H9 (cell line): ENCODE data around the gene KAZN. TPM values are rescaled to one million over a fixed set of nuclear protein-coding genes. Genes with fewer than 3 reads are reported as not detected.

Experiments
- DNase-seq: peaks from one replicate; pipeline ENCODE4 v3.0.0-alpha.2; 2017
- H2AFZ ChIP-seq: one replicate; pipeline ENCODE4 v1.6.1; 2013; ENCODE audit warnings: mild to moderate bottlenecking, low read length, control low read depth, moderate library complexity
- H2AK5ac ChIP-seq: 2 replicates; pipeline ENCODE4 v1.6.1; 2013; ENCODE audit warnings: low read length, control low read depth, mixed read lengths; ENCODE audit not compliant: insufficient read length
- H2BK120ac ChIP-seq: one replicate; pipeline ENCODE4 v1.6.1; 2013; ENCODE audit warnings: low read depth, mild to moderate bottlenecking, low read length, control low read depth, inconsistent platforms; ENCODE audit not compliant: poor library complexity, severe bottlenecking
- H2BK12ac ChIP-seq: 2 replicates; pipeline ENCODE4 v1.6.1; 2013; ENCODE audit warnings: low read length, control low read depth, mixed read lengths, low read depth; ENCODE audit not compliant: insufficient read length
- H2BK15ac ChIP-seq: 2 replicates; pipeline ENCODE4 v1.6.1; 2013; ENCODE audit warnings: low read depth, low read length, control low read depth
- H2BK20ac ChIP-seq: one replicate; pipeline ENCODE4 v1.6.1; 2013; ENCODE audit warnings: low read depth, mild to moderate bottlenecking, low read length, control low read depth, inconsistent platforms; ENCODE audit not compliant: poor library complexity, severe bottlenecking
- H2BK5ac ChIP-seq: 2 replicates; pipeline ENCODE4 v1.6.1; 2013; ENCODE audit warnings: low read length, control low read depth, mixed read lengths; ENCODE audit not compliant: insufficient read length
- H3K14ac ChIP-seq: 2 replicates; pipeline ENCODE4 v1.6.1; 2013; ENCODE audit warnings: low read length, control low read depth; ENCODE audit not compliant: insufficient read depth
- H3K18ac ChIP-seq: 2 replicates; pipeline ENCODE4 v1.6.1; 2013; ENCODE audit warnings: low read depth, mild to moderate bottlenecking, mixed read lengths, low read length, control low read depth; ENCODE audit not compliant: insufficient read length
- H3K23ac ChIP-seq: 2 replicates; pipeline ENCODE4 v1.6.1; 2013; ENCODE audit warnings: low read length, control low read depth, mixed read lengths, low read depth; ENCODE audit not compliant: insufficient read length
- H3K23me2 ChIP-seq: 2 replicates; pipeline ENCODE4 v1.6.1; 2013; ENCODE audit warnings: low read depth, mild to moderate bottlenecking, mixed read lengths, low read length, control low read depth; ENCODE audit not compliant: insufficient read length, poor library complexity, severe bottlenecking
- H3K27ac ChIP-seq: 2 replicates; pipeline ENCODE4 v1.5.1; 2013; ENCODE audit warnings: low read length, control low read depth, mixed read lengths, low read depth; ENCODE audit not compliant: insufficient read length
- H3K27me3 ChIP-seq: 2 replicates; pipeline ENCODE4 v1.6.1; 2013; ENCODE audit warnings: low read length, control low read depth, inconsistent platforms; ENCODE audit not compliant: insufficient read depth
- H3K4ac ChIP-seq: 2 replicates; pipeline ENCODE4 v1.6.1; 2013; ENCODE audit warnings: low read depth, mild to moderate bottlenecking, control low read depth, inconsistent platforms, low read length, moderate library complexity
- H3K4me1 ChIP-seq: 2 replicates; pipeline ENCODE4 v1.6.1; 2013; ENCODE audit warnings: low read length, control low read depth, inconsistent platforms; ENCODE audit not compliant: insufficient read depth
- H3K4me2 ChIP-seq: 2 replicates; pipeline ENCODE4 v1.6.1; 2013; ENCODE audit warnings: low read length, control low read depth, mixed read lengths; ENCODE audit not compliant: insufficient read length, insufficient read depth
- H3K56ac ChIP-seq: 2 replicates; pipeline ENCODE4 v1.6.1; 2013; ENCODE audit warnings: low read depth, mild to moderate bottlenecking, mixed read lengths, low read length, control low read depth; ENCODE audit not compliant: insufficient read length
- H3K79me1 ChIP-seq: 2 replicates; pipeline ENCODE4 v1.6.1; 2013; ENCODE audit warnings: low read depth, mild to moderate bottlenecking, moderate library complexity, low read length, control low read depth, inconsistent platforms; ENCODE audit not compliant: insufficient read depth, poor library complexity, severe bottlenecking
- H3K79me2 ChIP-seq: 2 replicates; pipeline ENCODE4 v1.6.1; 2013; ENCODE audit warnings: low read length, control low read depth, inconsistent platforms; ENCODE audit not compliant: insufficient read depth
- H3K9ac ChIP-seq: 2 replicates; pipeline ENCODE4 v1.6.1; 2013; ENCODE audit warnings: low read length, control low read depth, mixed read lengths; ENCODE audit not compliant: insufficient read length; ENCODE audit errors: extremely low read depth
- H3K9me3 ChIP-seq: one replicate; pipeline ENCODE4 v1.6.1; 2013; ENCODE audit warnings: low read depth, low read length, inconsistent platforms; ENCODE audit not compliant: control insufficient read depth
- H3T11ph ChIP-seq: one replicate; pipeline ENCODE4 v1.6.1; 2013; ENCODE audit warnings: mild to moderate bottlenecking, low read length, control low read depth, inconsistent platforms
- H4K20me1 ChIP-seq: one replicate; pipeline ENCODE4 v1.6.1; 2013; ENCODE audit not compliant: control insufficient read depth, insufficient read length, insufficient read depth
- H4K5ac ChIP-seq: 2 replicates; pipeline ENCODE4 v1.6.1; 2013; ENCODE audit warnings: low read depth, mild to moderate bottlenecking, mixed read lengths, low read length, control low read depth; ENCODE audit not compliant: insufficient read length
- H4K8ac ChIP-seq: replicated peaks from 2 replicates; pipeline ENCODE4 v1.6.1; 2013; ENCODE audit warnings: low read length, control low read depth, mixed read lengths, low read depth; ENCODE audit not compliant: insufficient read length
- H4K91ac ChIP-seq: 2 replicates; pipeline ENCODE4 v1.6.1; 2013; ENCODE audit warnings: low read depth, mild to moderate bottlenecking, moderate library complexity, mixed read lengths, low read length, control low read depth; ENCODE audit not compliant: insufficient read length
- H3K27ac Mint-ChIP-seq, 3 experiments: 2 replicates in 2 of 3; 3 replicates in 1 of 3; pipeline ENCODE4 v1.8.0; 2020 to 2021; ENCODE audit warnings: mixed read lengths in 3 of 3, mild to moderate bottlenecking in 1 of 3, moderate library complexity in 1 of 3
- H3K27me3 Mint-ChIP-seq: 2 replicates; pipeline ENCODE4 v1.8.0; 2021; ENCODE audit warnings: low read depth, mild to moderate bottlenecking, moderate library complexity, mixed read lengths
- H3K36me3 Mint-ChIP-seq, 3 experiments: 2 replicates in 2 of 3; 3 replicates in 1 of 3; pipeline ENCODE4 v1.8.0; 2020 to 2021; ENCODE audit warnings: low read depth in 3 of 3, mixed read lengths in 3 of 3; ENCODE audit not compliant: insufficient read depth in 1 of 3
- H3K4me1 Mint-ChIP-seq, 2 experiments: 2 replicates each; pipeline ENCODE4 v1.8.0; 2020; ENCODE audit warnings: mixed read lengths in 2 of 2
- H3K4me3 Mint-ChIP-seq, 2 experiments: 2 replicates in 1 of 2; 3 replicates in 1 of 2; pipeline ENCODE4 v1.8.0; 2020 to 2021; ENCODE audit warnings: mild to moderate bottlenecking in 2 of 2, mixed read lengths in 2 of 2, moderate library complexity in 1 of 2
- H3K9me3 Mint-ChIP-seq, 2 experiments: 2 replicates in 1 of 2; 3 replicates in 1 of 2; pipeline ENCODE4 v1.8.0; 2020; ENCODE audit warnings: mild to moderate bottlenecking in 2 of 2, mixed read lengths in 2 of 2, moderate library complexity in 1 of 2
- WGBS: extraction: QIAGEN DNeasy Blood & Tissue Kit; methylation state at CpG from one replicate; pipeline ENCODE4 v1.1.7; 2013; ENCODE audit warnings: missing lambda C conversion rate, low lambda C conversion rate, mixed read lengths; ENCODE audit not compliant: insufficient read length; ENCODE audit errors: extremely low coverage; 5-methylcytosine and 5-hydroxymethylcytosine counted together
- total RNA-seq: library from RNA; stranded (reverse); gene quantifications from 2 replicates; pipeline ENCODE4 v1.2.1, GENCODE V29; 2021
- TF ChIP-seq, protein P1 (sequence below): fragments of 200-600 bp; sonication (generic); conservative IDR thresholded peaks from 3 replicates; pipeline ENCODE4 v1.8.0; 2021; ENCODE audit warnings: antibody characterized with exemption, mild to moderate bottlenecking

Gene KAZN
- total RNA-seq, 1 experiment from 2014 or later, result 7.6 TPM

GRCh38 chr1:14759042-14759818 is 160.7 kb downstream of the KAZN start:
- Histone ChIP-seq H4K5ac (no peak overlapping the region), H3K9me3 (no peaks in the 10 kb centered on the region), H3K18ac (no peak overlapping the region), H3K9ac (no peak overlapping the region), H3K56ac (no peak overlapping the region), H3T11ph (no peak overlapping the region), H4K8ac (no peak overlapping the region), H3K14ac (peak overlapping the region; percentile 48; the same call in 1 of the 2 replicates), H2BK15ac (no peak overlapping the region), H3K23me2 (no peaks in the 10 kb centered on the region), H2BK5ac (no peak overlapping the region), H3K79me2 (no peaks in the 10 kb centered on the region), H2BK20ac (no peak overlapping the region), H3K4ac (no peak overlapping the region), H2BK12ac (no peak overlapping the region), H2BK120ac (no peak overlapping the region), H3K4me2 (no peak overlapping the region), H2AFZ (no peak overlapping the region), H3K23ac (no peak overlapping the region), H4K20me1 (no peaks in the 10 kb centered on the region), H3K27me3 (no peaks in the 10 kb centered on the region), H4K91ac (no peak overlapping the region), H3K79me1 (no peaks in the 10 kb centered on the region), H3K27ac (no peak overlapping the region), H3K4me1 (peaks cover 17% of the 10 kb centered on the region), H2AK5ac (no peak overlapping the region)
- DNase-seq, result no peak
- H3K4me3 Mint-ChIP-seq, result no peak overlapping the region; a peak in 1 of 5 replicates
- peaks cover 1% of the 10 kb centered on the region for H3K27me3 Mint-ChIP-seq
- peaks cover 69 to 72% of the 10 kb centered on the region in 2 experiments for H3K4me1 Mint-ChIP-seq
- no peaks in the 10 kb centered on the region for H3K36me3 Mint-ChIP-seq
- TF ChIP-seq, protein P1, sequence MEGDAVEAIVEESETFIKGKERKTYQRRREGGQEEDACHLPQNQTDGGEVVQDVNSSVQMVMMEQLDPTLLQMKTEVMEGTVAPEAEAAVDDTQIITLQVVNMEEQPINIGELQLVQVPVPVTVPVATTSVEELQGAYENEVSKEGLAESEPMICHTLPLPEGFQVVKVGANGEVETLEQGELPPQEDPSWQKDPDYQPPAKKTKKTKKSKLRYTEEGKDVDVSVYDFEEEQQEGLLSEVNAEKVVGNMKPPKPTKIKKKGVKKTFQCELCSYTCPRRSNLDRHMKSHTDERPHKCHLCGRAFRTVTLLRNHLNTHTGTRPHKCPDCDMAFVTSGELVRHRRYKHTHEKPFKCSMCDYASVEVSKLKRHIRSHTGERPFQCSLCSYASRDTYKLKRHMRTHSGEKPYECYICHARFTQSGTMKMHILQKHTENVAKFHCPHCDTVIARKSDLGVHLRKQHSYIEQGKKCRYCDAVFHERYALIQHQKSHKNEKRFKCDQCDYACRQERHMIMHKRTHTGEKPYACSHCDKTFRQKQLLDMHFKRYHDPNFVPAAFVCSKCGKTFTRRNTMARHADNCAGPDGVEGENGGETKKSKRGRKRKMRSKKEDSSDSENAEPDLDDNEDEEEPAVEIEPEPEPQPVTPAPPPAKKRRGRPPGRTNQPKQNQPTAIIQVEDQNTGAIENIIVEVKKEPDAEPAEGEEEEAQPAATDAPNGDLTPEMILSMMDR, result no peak
- peak overlapping the region in 2 of 3 experiments; percentile 23 to 37; a peak in 3 of 7 replicates for H3K27ac Mint-ChIP-seq
- no peaks in the 10 kb centered on the region for H3K9me3 Mint-ChIP-seq
- no CpG with 5 or more reads among the region's 15 CpGs for WGBS
